HG03432 (cell line): ENCODE results near the gene PRSS22.
"Not testable (repeated sequence)": the region's sequence is repeated elsewhere in the genome, so short reads cannot be mapped to it uniquely, and the experiment has no call there.

ENCODE experiments used
- ATAC-seq: cut with Tn5 transposase; IDR thresholded peaks from one replicate; pipeline ENCODE4 v1.9.1; 2021; ENCODE audit warnings: mild to moderate bottlenecking, moderate library complexity; ENCODE audit not compliant: unreplicated experiment

The PRSS22 gene

DNA sequence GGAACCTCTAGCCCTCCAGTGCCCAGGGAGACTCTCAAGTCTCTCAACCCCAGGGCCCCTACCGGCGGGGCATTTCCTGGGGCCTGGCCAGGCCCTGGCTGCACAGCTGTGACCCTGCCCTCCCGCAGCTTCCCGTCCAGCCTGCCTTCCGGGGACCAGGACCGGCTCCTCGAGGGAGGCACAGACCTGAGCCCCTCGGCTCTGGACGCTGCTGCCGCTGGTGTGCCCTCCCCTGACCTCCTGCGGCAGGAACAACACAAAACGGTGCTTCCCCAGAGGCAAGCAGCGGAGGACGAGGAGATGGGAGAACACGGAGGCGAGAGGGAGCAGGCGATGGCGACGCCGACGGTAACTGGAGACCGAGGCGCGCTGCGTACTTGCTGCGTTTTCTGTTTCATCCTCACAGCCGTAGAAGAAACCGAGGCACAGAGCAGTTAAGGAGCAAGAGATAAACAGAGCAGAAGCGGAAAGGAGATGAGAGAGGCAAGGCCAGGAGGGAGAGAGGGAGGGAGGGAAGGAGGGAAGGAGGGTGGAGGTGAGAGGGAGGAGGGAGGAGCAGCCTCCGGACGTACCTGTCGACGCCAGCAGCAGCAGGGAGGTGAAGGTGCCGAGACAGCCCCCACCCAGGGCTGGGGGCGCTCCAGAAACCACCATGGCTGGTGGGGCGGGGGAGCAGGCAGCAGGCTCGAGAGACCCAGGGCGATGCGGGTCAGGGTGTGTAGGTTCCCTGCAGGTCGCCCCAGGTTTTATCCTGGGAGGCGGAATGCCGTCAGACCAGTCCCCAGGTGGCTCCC lies at the start of gene PRSS22:
TSS of gene PRSS22 (minus strand) at position 720 of the 794 bp plus-strand sequence. CDS start at position 654, 66 bp downstream.
- no peak for ATAC-seq

GRCh38 chr16:2907084-2907753 lies 49.2 kb upstream of the PRSS22 start:
- not testable (repeated sequence) for ATAC-seq

- no peak for ATAC-seq
These were observed 48.0 kb upstream of the PRSS22 start for GRCh38 chr16:2905988-2906387.

- peak; percentile 73 for ATAC-seq
These were observed 47.4 kb upstream of the PRSS22 start for GRCh38 chr16:2905241-2905987.

DNA sequence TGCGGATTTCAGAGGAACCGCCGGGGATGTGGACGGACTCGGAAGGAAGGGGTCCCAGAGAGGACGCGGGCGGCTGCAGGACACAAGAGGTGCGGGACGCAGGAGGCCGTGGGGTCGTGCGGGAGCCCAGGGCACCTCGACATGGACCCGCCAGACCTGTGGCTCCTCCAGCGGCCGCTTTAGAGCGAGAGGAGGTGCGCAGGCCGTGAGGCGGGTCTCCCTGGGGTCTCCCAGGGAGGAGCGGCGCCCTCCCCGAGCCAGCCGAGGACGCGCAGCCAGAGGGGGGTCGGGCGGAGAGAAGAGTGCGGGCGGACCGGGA lies 46.9 kb upstream of the PRSS22 start:
- ATAC-seq: peak; percentile 21

DNA sequence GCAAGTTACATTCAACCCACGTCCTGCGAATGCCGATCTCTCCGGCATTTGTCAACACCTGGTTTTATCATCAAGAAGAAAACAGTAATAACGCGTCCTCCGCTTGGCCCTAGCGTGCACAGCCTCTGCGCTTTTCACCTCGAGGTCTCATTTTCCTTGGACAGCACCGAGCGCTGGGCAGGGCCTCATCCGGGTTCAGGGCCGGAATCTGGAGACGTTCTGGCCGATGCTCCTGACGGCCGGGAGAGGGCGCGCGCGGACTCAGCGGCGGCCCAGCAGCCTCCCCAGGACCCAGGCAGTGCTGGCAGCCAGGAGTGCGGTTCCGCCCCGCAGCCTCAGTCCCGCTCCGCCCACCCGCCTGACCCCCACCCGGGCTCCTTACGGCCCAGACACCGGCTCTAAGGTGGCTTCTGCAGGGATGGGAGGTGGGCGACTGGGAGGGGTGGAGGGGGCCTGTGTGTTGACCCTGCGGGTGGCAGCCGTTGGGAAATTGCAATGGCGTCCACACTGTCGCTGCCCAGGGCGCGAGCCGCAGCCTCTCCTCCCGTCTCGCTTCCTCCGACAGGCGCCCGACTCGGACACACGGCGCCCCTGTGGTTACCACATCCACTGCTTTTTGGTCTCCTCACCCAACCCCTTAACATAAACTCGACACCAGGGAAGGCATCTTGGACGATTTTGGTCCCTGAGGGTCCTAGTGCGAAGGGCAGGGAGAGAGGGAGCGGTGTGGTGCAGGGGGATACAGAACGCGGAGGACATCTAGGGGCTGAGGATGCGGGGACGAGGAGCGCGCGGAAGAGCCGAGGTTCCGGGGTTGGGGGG lies 46.3 kb upstream of the PRSS22 start:
- peak; percentile 45 for ATAC-seq

- ATAC-seq: no peak
These were observed 44.6 kb upstream of the PRSS22 start for GRCh38 chr16:2902337-2903130.

GRCh38 chr16:2900526-2901075 lies 42.6 kb upstream of the PRSS22 start:
- ATAC-seq: no peak

- no peak for ATAC-seq
These were observed 41.6 kb upstream of the PRSS22 start for GRCh38 chr16:2899564-2900072.

- ATAC-seq: no peak
These were observed 41.0 kb upstream of the PRSS22 start for GRCh38 chr16:2898831-2899563.

GRCh38 chr16:2897110-2897509 lies 39.1 kb upstream of the PRSS22 start:
- ATAC-seq: peak; percentile 65

GRCh38 chr16:2896480-2897010 lies 38.6 kb upstream of the PRSS22 start:
- no peak for ATAC-seq

- ATAC-seq: no peak
These were observed 37.8 kb upstream of the PRSS22 start for GRCh38 chr16:2895813-2896212.

DNA sequence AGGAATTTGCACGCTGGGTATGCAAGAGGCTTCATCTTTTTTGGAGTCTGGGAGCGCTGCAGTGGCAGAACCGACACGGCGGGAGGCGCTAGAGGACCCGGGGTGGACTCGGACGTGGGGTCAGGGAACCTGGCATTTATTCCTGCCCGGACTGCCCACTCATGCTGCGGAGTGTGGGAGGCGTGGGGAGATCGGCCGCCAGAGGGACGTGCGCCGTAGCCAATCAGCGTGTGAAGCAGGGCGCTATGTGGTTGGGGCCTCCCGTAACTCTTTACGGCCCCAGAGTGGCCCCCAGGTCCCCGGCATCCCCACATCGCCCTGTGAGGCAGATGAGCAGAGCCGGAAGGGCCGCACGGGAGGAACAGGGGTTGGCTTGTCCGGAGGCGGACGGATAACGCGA lies 36.3 kb upstream of the PRSS22 start:
- ATAC-seq: no peak

DNA sequence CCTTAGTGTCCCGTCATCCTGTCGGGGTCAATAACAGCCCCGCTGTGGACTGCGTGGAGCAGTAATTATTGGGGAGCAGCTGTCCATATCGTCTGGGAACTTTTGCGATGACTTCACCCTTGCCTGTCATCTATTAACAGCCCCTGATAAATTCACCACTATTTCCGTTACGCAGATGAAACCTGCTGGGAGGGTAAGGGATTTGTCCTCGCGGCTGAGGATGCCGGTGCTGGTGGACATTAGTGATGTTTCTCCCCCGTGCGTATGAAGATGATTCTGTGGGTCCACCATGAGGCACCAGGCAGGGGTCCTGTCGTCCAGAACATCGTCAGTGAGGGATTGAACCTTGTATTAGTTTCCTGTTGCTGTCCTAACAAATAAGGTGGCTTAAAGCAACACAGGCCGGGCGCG lies 26.1 kb upstream of the PRSS22 start:
- ATAC-seq: no peak

GRCh38 chr16:2883458-2883908 lies 25.5 kb upstream of the PRSS22 start:
- no peak for ATAC-seq

- ATAC-seq: peak; percentile 86
These were observed 24.9 kb upstream of the PRSS22 start, which contains the start of gene FLYWCH2 for GRCh38 chr16:2882650-2883457. FLYWCH2 (plus strand) TSS chr16:2883215; CDS start chr16:2896450, 13,235 bp downstream.
